ENCODE results near the gene MRPS6.
A peak's percentile ranks its signal among the peaks of the same experiment; 100 is the strongest.

MRPS6 gene

GRCh38 chr21:34105947-34106541 lies 32.7 kb downstream of the MRPS6 start:
- DNase-seq = no peak

DNA sequence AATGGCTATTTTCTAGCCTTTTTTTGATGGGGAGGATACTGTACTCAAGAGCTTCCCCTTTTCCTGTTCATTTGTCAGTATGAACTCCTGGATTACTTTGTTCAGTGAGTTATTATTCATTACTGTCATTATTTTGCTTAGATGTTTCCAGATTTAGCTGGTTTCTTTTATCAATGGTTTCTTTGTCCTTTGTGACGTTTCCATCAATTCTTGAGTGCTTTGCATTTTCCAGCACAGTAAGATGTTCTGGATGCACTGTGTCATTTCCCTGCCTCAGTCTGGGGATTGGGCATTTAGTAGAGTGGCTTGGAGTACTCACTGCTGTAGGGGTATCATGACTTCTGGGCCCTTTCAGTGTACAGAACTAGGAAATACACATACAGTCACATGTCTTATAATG lies 34.2 kb downstream of the MRPS6 start:
- no peak for DNase-seq

- no peak for DNase-seq
These were observed 35.7 kb downstream of the MRPS6 start for GRCh38 chr21:34109075-34109474.

DNA sequence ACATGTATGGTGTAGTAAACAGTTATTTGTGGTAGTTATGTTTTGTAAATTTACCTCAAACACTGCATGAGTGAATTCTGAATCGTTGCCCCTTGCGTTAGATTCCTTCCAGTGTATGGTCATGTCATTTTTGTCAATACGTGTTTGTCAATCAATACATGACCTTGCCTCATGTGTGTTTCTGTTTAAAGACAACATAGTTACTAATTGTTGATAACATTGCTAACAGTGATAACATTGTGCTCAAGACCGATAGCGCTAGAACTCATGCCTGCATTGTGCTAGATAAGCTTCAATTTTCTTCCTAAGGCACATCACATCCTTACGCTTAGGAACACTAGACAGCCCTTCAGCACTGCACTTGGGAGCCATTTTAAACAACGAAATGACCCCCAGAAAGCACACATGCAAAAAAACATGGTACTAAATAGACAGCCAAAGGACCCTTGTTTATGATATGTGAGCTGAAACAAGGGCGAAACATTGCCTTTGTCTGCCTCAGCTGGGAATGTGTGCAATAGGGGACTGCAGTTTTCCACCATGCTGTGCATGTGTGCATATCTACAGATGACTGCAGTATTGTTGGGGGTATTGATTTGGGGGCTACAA lies 37.3 kb downstream of the MRPS6 start:
- no peak for DNase-seq

DNA sequence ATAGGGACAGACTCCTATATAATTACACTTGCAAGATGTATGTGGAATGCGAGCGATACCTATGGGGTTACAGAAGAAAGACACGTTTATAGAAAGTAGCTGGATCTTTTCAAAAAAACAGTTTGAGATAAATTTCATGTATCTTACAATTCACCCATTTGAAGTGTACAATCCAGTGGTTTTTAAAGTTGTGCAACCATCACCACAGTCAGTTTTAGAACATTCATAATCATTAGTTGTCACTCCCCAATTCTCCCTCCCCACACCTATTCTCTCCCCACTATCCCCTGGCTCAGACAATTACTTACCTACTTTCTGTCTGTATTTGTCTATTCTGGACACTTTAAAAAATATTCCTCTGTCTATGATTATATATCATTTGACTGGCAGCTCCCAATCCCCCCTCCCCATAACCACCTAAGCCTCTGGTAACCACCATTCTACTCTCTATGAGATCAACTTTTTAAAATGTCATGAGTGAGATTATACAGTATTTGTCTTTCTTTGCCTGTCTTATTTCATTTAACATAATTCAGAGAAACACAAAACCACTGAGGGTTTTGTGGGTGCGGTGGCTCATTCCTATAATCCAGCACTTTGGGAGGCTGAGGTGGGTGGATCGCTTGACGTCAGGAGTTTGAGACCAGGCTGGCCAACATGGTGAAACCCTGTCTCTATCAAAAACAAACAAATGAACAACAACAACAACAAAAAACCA lies 39.1 kb downstream of the MRPS6 start:
- DNase-seq = no peak

DNA sequence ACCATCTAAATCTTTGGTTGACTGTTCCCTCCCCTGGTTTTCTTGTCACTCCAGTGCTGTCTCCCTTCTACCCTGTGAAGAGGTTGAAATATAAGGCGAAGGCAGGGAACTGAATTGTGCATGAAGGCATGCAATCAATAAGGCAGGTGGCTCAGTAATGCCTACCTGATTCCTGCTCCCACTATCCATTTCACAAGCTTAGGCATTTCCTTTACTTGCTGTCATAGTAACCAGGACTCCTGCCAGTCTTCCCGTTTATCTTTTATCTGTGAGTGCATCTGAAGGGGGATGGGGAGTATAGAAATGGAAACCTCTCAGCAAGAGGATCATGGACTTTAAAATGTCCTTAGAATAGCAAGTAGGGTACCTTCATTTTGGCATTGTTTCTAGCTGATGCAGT lies 40.5 kb downstream of the MRPS6 start:
- DNase-seq = no peak

DNA sequence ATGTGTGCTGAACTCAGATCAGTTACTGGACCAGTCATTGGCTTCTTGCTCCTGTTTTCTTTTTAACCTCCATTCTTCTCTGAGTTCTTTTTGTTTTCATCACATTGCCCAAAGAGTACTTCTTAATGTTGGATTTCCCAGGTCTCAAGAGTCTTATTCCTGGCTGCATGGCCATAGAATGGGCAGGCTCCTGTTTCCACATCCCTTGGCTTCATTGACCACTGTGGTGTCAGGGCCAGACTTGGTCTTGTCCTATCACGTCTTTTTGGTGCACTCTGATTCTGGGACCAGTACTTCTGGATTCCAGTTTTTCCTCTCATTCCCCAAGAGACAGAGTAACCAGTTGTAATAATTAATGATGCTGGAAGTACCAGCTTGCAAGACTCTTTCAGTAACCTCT lies 41.8 kb downstream of the MRPS6 start:
- no peak for DNase-seq

DNA sequence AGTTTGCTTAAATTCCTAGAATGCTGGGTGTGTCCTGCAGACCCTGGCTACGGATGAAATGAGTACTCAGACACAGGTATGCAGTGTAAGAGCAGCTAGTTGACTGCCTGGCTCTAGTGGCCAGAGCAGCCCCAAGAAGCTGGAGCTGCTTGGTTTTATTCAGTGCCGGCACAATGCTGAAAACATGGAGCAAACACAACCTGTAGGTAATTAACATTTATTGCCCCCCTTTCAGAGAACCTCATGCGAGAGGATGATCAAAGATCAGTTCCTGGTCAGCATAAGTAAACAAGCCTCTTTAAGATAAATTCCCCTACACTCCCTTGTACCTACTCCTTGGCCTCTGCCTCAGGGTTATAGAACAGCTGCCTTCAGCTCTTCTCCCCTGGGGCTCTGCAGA lies 43.2 kb downstream of the MRPS6 start:
- no peak for DNase-seq

- no peak for DNase-seq
These were observed 47.5 kb downstream of the MRPS6 start for GRCh38 chr21:34120867-34121266.

DNA sequence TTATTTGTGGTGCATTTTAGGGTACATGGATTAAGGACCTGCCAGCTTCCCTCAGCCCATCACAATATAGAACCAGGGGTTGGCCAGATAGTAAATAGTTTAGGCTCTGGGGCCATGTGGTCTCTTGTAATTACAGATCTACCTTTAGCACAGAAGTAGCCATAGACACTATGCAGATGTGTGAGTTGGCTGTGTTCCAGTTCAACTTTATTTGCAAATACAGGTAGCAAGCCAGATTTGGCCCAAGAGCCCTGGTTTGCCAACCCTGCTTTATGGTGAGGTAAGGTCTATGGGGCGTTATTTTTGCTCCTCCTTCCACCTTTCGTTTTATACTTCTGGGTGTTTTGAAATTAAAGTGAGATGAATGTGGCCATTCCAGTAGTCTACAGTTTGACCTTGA lies 48.7 kb downstream of the MRPS6 start:
- DNase-seq = no peak

DNA sequence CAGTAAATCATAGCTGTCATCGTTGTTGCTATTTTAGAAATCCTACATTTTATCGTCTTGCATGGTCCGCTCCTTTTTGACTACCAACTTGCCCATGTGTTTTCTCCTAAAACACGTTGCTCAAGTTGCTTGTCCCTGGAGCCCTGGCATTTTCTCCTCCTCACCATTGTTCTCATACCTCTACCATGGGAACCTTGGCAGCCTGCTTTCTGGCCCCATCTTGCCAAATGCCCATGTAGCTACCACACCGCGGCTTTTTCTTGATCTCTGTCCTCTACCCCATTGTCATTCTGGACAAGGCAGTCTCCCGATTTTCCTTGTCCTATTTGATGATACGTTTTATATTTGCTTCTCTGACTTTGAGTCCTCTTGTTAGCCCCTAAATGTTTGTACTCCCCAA lies 50.2 kb downstream of the MRPS6 start:
- DNase-seq = no peak

DNA sequence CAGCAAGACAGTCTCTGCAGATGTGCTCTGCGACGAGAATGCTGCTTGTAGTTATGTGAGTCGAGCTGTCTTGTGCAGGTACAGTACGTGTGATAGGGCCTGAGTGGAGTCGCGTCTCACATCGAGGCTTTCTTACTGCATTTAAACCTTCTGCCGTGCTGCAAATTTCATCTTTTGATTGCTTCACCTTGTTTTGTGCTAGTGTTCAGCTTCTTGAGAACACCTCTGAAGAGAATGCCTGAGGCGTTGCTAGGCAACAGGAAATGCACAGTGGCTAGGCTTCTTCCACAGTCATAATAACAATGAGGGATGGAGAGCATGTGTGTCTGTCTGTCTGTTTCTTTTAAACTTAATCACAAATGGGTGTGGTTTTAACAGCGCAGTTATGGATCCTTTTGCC lies 52.9 kb downstream of the MRPS6 start:
- no peak for DNase-seq

GRCh38 chr21:34126691-34127090 lies 53.3 kb downstream of the MRPS6 start:
- no peak for DNase-seq

- DNase-seq = no peak
These were observed 54.7 kb downstream of the MRPS6 start for GRCh38 chr21:34128124-34128523.

GRCh38 chr21:34128674-34129038 lies 55.3 kb downstream of the MRPS6 start:
- DNase-seq = no peak

GRCh38 chr21:34129039-34129891 lies 55.9 kb downstream of the MRPS6 start:
- peak; percentile 81 for DNase-seq

DNA sequence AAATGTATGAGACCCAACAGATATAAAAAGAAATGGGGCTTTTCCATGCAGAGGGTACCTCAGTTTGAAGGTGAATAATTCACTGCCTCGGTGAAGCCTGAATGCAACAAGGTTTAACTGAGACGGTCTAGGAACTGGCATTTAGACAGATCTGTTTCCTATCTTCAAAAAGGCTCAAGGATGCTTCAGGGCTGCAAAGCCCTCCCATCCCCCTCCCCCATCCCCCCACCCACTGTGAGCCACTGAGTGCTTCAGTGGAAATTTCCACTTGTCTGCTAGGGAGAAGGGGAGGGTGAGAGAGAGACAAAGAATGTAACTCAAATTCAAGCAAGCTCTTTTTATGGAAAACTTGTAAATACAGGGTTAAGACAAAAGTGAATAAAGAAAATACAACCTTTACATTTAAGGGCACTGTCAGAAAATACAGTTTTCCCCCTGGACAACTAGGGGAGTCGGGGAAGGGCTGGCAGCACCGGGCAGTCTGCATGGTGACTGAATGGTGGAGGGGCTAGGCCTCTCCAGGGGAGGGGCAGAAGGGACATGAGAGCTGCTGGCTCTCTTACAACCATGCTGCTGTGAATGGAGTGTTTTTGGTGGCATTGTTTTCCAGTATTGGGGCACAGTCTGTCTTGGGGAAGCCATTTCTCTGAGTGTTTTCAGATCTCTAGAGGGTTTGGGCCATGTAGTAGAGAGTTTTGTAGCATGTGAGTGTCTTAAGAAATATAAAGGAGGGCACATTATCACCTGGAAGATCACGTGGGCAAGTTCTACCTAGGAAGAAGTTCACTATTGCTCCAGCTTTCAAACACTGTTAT lies 56.7 kb downstream of the MRPS6 start:
- DNase-seq = no peak

DNA sequence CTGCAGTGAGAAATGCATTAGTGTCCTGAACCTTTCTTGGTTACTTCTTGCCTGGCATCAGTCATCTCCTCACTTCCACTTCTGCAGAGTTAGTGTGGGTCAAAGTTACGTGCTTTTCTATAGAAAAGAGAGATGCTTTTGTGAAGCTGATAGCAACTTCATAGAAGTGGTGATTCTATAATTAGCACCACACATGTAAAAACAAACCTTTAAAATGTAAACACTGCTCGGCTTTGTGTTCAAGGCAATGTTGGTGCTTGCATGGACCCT lies 57.3 kb downstream of the MRPS6 start:
- DNase-seq = no peak

DNA sequence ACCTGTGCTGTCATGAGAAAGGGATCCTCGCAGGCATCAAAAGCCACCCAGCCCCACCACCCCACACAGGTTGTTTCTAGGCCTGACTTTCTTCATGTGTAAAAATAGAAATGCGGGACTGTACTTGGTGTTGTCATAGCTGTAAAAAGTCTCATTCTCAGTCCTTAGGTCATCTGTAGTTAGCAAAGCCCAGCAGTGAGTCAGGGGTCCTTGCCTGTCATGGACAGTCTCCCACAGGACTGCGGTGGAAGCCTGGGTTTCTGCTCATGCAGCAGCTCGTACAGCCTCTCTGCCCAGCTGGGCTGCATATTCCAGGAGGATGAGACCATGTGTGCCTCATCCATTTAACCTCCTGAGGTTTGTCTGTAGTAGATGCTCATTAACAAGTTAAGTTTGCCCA lies 58.2 kb downstream of the MRPS6 start:
- DNase-seq = no peak

DNA sequence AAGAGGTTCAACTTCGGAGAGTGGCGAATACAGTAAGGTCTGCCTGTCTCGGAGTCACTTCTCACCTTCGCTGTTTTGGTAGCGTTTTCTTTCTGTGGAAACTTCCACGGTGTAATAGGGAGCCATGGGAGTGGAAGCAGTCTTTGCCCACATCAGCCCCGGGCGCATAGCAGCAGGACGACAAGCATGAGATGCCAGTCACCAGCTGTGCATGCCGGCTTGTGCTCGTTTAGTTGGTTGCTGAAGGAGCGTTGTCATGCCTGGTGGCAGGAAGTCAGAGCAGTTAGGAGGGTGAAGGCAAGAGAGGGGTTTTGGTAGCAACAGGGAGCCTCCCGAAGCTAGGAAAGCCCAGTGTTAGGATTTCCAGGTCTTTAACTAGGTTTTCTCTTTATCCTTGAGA lies 58.8 kb downstream of the MRPS6 start:
- no peak for DNase-seq

- DNase-seq = no peak
These were observed 59.5 kb downstream of the MRPS6 start for GRCh38 chr21:34132926-34133325.

GRCh38 chr21:34133392-34133791 lies 60.0 kb downstream of the MRPS6 start:
- DNase-seq = no peak

DNA sequence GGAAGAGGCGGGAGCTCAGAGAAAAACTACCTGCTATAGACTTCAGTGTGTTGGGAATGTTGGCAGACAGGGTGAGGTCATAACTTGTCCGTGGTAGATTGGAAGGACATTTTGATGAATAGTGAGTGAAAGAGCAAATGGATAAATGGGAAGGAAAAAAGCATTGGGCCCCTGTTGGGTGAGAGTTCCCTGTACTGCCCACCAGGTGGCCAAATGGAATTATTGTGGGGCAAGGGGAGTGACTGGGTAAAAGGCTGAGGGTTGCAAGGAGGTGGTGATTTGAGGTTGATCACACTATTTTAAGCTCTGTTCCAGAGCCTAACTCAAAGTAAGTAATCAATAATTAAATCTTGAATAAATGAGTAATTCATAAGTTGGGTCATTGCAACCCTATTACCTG lies 60.4 kb downstream of the MRPS6 start:
- DNase-seq = no peak
